IPS-18c (cell line): Measurements from ENCODE around the gene ZFAND6.
"Not testable (repeated sequence)": the region's sequence is repeated elsewhere in the genome, so short reads cannot be mapped to it uniquely, and the experiment has no call there.

Source experiments
- H3K4me3 ChIP-seq: 2 replicates; pipeline ENCODE4 v1.7.0; 2013; ENCODE audit warnings: low read depth, mild to moderate bottlenecking, low read length, moderate library complexity; ENCODE audit not compliant: insufficient read depth
- H3K9me3 ChIP-seq: one replicate; pipeline ENCODE4 v1.6.1; 2013; ENCODE audit warnings: mild to moderate bottlenecking, low read length, moderate library complexity; ENCODE audit not compliant: control insufficient read depth, insufficient read depth

The ZFAND6 gene

GRCh38 chr15:80076321-80077318 lies 17.1 kb downstream of the ZFAND6 start:
- H3K9me3 ChIP-seq: no peaks in the 10 kb centered on the region
- H3K4me3 ChIP-seq: no peak overlapping the region

GRCh38 chr15:80081390-80081789 lies 21.9 kb downstream of the ZFAND6 start:
- H3K9me3 ChIP-seq: no peaks in the 10 kb centered on the region
- no peak overlapping the region for H3K4me3 ChIP-seq

- H3K9me3 ChIP-seq: no peaks in the 10 kb centered on the region
- H3K4me3 ChIP-seq: no peak overlapping the region
Measured at GRCh38 chr15:80087104-80087503, 27.6 kb downstream of the ZFAND6 start.

GRCh38 chr15:80090041-80090440 lies 30.6 kb downstream of the ZFAND6 start:
- Histone ChIP-seq H3K9me3 (no peaks in the 10 kb centered on the region), H3K4me3 (no peak overlapping the region)

GRCh38 chr15:80090879-80091503 lies 31.5 kb downstream of the ZFAND6 start:
- H3K4me3 ChIP-seq: no peak overlapping the region
- no peaks in the 10 kb centered on the region for H3K9me3 ChIP-seq

- no peak overlapping the region for H3K4me3 ChIP-seq
- no peaks in the 10 kb centered on the region for H3K9me3 ChIP-seq
Measured at GRCh38 chr15:80093854-80094418, 34.5 kb downstream of the ZFAND6 start.

GRCh38 chr15:80095511-80095910 lies 36.0 kb downstream of the ZFAND6 start:
- Histone ChIP-seq H3K4me3 (no peak overlapping the region), H3K9me3 (no peaks in the 10 kb centered on the region)

- Histone ChIP-seq H3K4me3 (no peak overlapping the region), H3K9me3 (no peaks in the 10 kb centered on the region)
Measured at GRCh38 chr15:80095969-80096368, 36.5 kb downstream of the ZFAND6 start.

GRCh38 chr15:80098341-80098740 lies 38.9 kb downstream of the ZFAND6 start:
- Histone ChIP-seq H3K9me3 (no peaks in the 10 kb centered on the region), H3K4me3 (no peak overlapping the region)

- H3K9me3 ChIP-seq: no peaks in the 10 kb centered on the region
- H3K4me3 ChIP-seq: no peak overlapping the region
Measured at GRCh38 chr15:80099241-80099640, 39.8 kb downstream of the ZFAND6 start.

GRCh38 chr15:80099662-80100061 lies 40.2 kb downstream of the ZFAND6 start:
- not testable (repeated sequence) for H3K4me3 ChIP-seq, H3K9me3 ChIP-seq

- H3K4me3 ChIP-seq: no peak overlapping the region
- no peaks in the 10 kb centered on the region for H3K9me3 ChIP-seq
Measured at GRCh38 chr15:80100247-80100646, 40.8 kb downstream of the ZFAND6 start.

GRCh38 chr15:80105193-80105592 lies 45.7 kb downstream of the ZFAND6 start:
- Histone ChIP-seq H3K9me3 (no peaks in the 10 kb centered on the region), H3K4me3 (no peak overlapping the region)

- H3K4me3 ChIP-seq: no peak overlapping the region
- H3K9me3 ChIP-seq: no peaks in the 10 kb centered on the region
Measured at GRCh38 chr15:80105595-80105994, 46.1 kb downstream of the ZFAND6 start.

- H3K9me3 ChIP-seq: no peaks in the 10 kb centered on the region
- H3K4me3 ChIP-seq: no peak overlapping the region
Measured at GRCh38 chr15:80106051-80106450, 46.6 kb downstream of the ZFAND6 start.

GRCh38 chr15:80107204-80107603 lies 47.7 kb downstream of the ZFAND6 start:
- no peak overlapping the region for H3K4me3 ChIP-seq
- H3K9me3 ChIP-seq: no peaks in the 10 kb centered on the region

GRCh38 chr15:80107774-80108173 lies 48.3 kb downstream of the ZFAND6 start:
- H3K9me3 ChIP-seq: no peaks in the 10 kb centered on the region
- no peak overlapping the region for H3K4me3 ChIP-seq

GRCh38 chr15:80109388-80109787 lies 49.9 kb downstream of the ZFAND6 start:
- no peak overlapping the region for H3K4me3 ChIP-seq
- no peaks in the 10 kb centered on the region for H3K9me3 ChIP-seq
